GM23338 (cell line): ENCODE data around the gene GRM3. TPM values are rescaled to one million over a fixed set of nuclear protein-coding genes. Genes with fewer than 3 reads are reported as not detected.

ENCODE experiments used
- ATAC-seq: fragments of 200-7000 bp; cut with Tn5 transposase; 3 replicates; pipeline ENCODE4 v1.9.1; 2020
- DNase-seq: peaks from one replicate; pipeline ENCODE4 v3.0.0-alpha.2; 2015; ENCODE audit warnings: low spot score
- H2AFZ ChIP-seq: fragments of 200-600 bp; sonication (generic); 2 replicates; pipeline ENCODE4 v1.8.0; 2016; ENCODE audit warnings: antibody characterized with exemption, mild to moderate bottlenecking, moderate library complexity
- H3F3A ChIP-seq: fragments of 200-600 bp; sonication (generic); replicated peaks from 2 replicates; pipeline ENCODE4 v1.8.0; 2017; ENCODE audit warnings: antibody characterized with exemption, mixed run types, low read depth
- H3K27ac ChIP-seq: fragments of 200-600 bp; sonication (generic); 2 replicates; pipeline ENCODE4 v1.6.1; 2016; ENCODE audit warnings: low read depth
- H3K27me3 ChIP-seq: fragments of 200-600 bp; sonication (generic); 2 replicates; pipeline ENCODE4 v1.8.0; 2016; ENCODE audit warnings: mild to moderate bottlenecking, mixed run types, moderate library complexity; ENCODE audit not compliant: insufficient read depth
- H3K36me3 ChIP-seq: fragments of 200-600 bp; sonication (generic); 2 replicates; pipeline ENCODE4 v1.8.0; 2016; ENCODE audit warnings: mild to moderate bottlenecking; ENCODE audit not compliant: insufficient read depth
- H3K4me1 ChIP-seq: fragments of 200-600 bp; sonication (generic); 2 replicates; pipeline ENCODE4 v1.8.0; 2016; ENCODE audit warnings: mild to moderate bottlenecking, moderate library complexity; ENCODE audit not compliant: insufficient read depth
- H3K4me2 ChIP-seq: fragments of 200-600 bp; sonication (generic); 2 replicates; pipeline ENCODE4 v1.7.1; 2017; ENCODE audit warnings: mixed run types
- H3K4me3 ChIP-seq: fragments of 200-600 bp; sonication (generic); 2 replicates; pipeline ENCODE4 v1.6.1; 2016; ENCODE audit warnings: mixed run types
- H3K79me2 ChIP-seq: fragments of 200-600 bp; sonication (generic); replicated peaks from 2 replicates; pipeline ENCODE4 v1.8.0; 2017; ENCODE audit warnings: mild to moderate bottlenecking; ENCODE audit not compliant: insufficient read depth
- H3K9me2 ChIP-seq: fragments of 200-600 bp; sonication (generic); 2 replicates; pipeline ENCODE4 v1.8.0; 2017; ENCODE audit not compliant: insufficient read depth
- H4K20me1 ChIP-seq: fragments of 200-600 bp; sonication (generic); replicated peaks from 2 replicates; pipeline ENCODE4 v1.8.0; 2017; ENCODE audit warnings: mild to moderate bottlenecking; ENCODE audit not compliant: insufficient read depth
- H3K27ac Mint-ChIP-seq: 2 replicates; pipeline ENCODE4 v1.8.0; 2020; ENCODE audit warnings: inconsistent platforms, mild to moderate bottlenecking, moderate library complexity, mixed read lengths
- H3K27me3 Mint-ChIP-seq: 3 replicates; pipeline ENCODE4 v1.8.0; 2022; ENCODE audit warnings: low read depth, mild to moderate bottlenecking, moderate library complexity, mixed read lengths, inconsistent platforms; ENCODE audit not compliant: insufficient read depth, poor library complexity
- H3K36me3 Mint-ChIP-seq: 3 replicates; pipeline ENCODE4 v1.8.0; 2021; ENCODE audit warnings: low read depth, mild to moderate bottlenecking, inconsistent platforms, moderate library complexity, mixed read lengths
- H3K4me1 Mint-ChIP-seq: 3 replicates; pipeline ENCODE4 v1.8.0; 2020; ENCODE audit warnings: mild to moderate bottlenecking, inconsistent platforms, mixed read lengths
- H3K4me3 Mint-ChIP-seq: 3 replicates; pipeline ENCODE4 v1.8.0; 2021; ENCODE audit warnings: moderate library complexity, mild to moderate bottlenecking, inconsistent platforms, mixed read lengths
- H3K9me3 Mint-ChIP-seq: 3 replicates; pipeline ENCODE4 v1.8.0; 2020; ENCODE audit warnings: moderate library complexity, mild to moderate bottlenecking, inconsistent platforms, mixed read lengths
- CTCF ChIP-seq, 2 experiments: fragments of 200-600 bp in 1 of 2; sonication (generic) in 1 of 2; conservative IDR thresholded peaks; 2 replicates each; pipeline versions ENCODE4 v1.5.1 to v1.6.1; 2016 to 2017; ENCODE audit warnings: antibody characterized with exemption in 2 of 2, low read depth in 2 of 2, mild to moderate bottlenecking in 2 of 2, moderate library complexity in 1 of 2
- EZH2 ChIP-seq: fragments of 200-600 bp; sonication (generic); IDR thresholded peaks from one replicate; pipeline ENCODE4 v1.8.0; 2017; ENCODE audit warnings: antibody characterized with exemption, mild to moderate bottlenecking, low read depth; ENCODE audit not compliant: unreplicated experiment
- EZH2phosphoT487 ChIP-seq: fragments of 200-600 bp; sonication (generic); IDR thresholded peaks from one replicate; pipeline ENCODE4 v1.8.1; 2018; ENCODE audit warnings: antibody characterized with exemption; ENCODE audit not compliant: unreplicated experiment
- JUNB ChIP-seq: IDR thresholded peaks from one replicate; pipeline ENCODE4 v1.6.1; 2016; ENCODE audit warnings: antibody characterized with exemption; ENCODE audit not compliant: unreplicated experiment
- NANOG ChIP-seq: IDR thresholded peaks from 2 replicates; pipeline ENCODE4 v1.6.1; 2016; ENCODE audit warnings: antibody characterized with exemption, borderline replicate concordance
- POLR2AphosphoS5 ChIP-seq: IDR thresholded peaks from 2 replicates; pipeline ENCODE4 v1.6.1; 2016; ENCODE audit warnings: antibody characterized with exemption, low read depth
- STAT1 ChIP-seq: IDR thresholded peaks from one replicate; pipeline ENCODE4 v1.6.1; 2016; ENCODE audit warnings: antibody characterized with exemption; ENCODE audit not compliant: unreplicated experiment
- ZNF114 ChIP-seq: fragments of 250-450 bp; sonication (Bioruptor Pico); IDR thresholded peaks from 2 replicates; pipeline ENCODE4 v1.5.0; 2020; ENCODE audit warnings: mild to moderate bottlenecking, moderate library complexity
- ZNF331 ChIP-seq: fragments of 250-450 bp; sonication (Bioruptor Pico); IDR thresholded peaks from 2 replicates; pipeline ENCODE4 v1.5.0; 2020; ENCODE audit warnings: low read depth, mild to moderate bottlenecking, moderate library complexity
- polyA plus RNA-seq: library from polyadenylated mRNA; unstranded; fragments of >200 nt; fragmentation: Nextera tagmentation; extraction: Ambion mirVana; gene quantifications from 2 replicates; pipeline ENCODE4 v1.2.1, GENCODE V29; 2016
- total RNA-seq: library from RNA; depleted of rRNA; stranded (reverse); fragments of >200 nt; shearing (Covaris generic); gene quantifications from 2 replicates; pipeline ENCODE4 v1.2.3, GENCODE V29; 2014
- TF ChIP-seq, protein P1 (sequence below): fragments of 250-450 bp; sonication (Bioruptor Pico); IDR thresholded peaks from 2 replicates; pipeline ENCODE4 v1.5.0; 2020; ENCODE audit warnings: mild to moderate bottlenecking, moderate library complexity
- TF ChIP-seq, protein P2 (sequence below): IDR thresholded peaks from one replicate; pipeline ENCODE4 v1.6.1; 2018; ENCODE audit warnings: antibody characterized with exemption; ENCODE audit not compliant: unreplicated experiment
- TF ChIP-seq, protein P3 (sequence below): IDR thresholded peaks from 2 replicates; pipeline ENCODE4 v1.6.1; 2016; ENCODE audit warnings: antibody characterized with exemption

GRM3 gene
- total and polyA plus RNA-seq, 2 experiments from 2014 or later = 0.79 to 1.9 TPM

DNA sequence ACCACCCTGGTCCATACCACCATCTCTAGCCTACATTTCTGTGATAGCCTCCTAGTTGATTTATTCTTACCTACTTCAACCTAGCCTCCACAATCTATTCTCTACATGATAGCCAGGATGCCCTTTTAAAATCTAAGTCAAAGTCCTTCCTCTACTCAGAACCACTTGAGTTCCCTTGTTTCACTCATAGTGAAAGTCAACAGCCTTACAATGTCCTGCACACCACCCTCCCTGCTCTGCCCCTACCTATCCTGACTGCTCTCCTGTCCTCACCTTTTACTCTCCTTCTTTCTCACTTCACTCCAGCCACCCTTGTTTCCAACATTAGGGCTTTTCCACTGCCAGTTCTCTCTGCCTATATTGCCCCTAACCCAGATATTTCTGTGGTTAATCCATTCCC is 146.7 kb downstream of the GRM3 start:
- Mint-ChIP-seq H3K27me3 (no peaks in the 10 kb centered on the region), H3K4me3 (no peak overlapping the region), H3K36me3 (no peaks in the 10 kb centered on the region; the same call in 2 of the 3 replicates), H3K9me3 (no peaks in the 10 kb centered on the region), H3K4me1 (no peaks in the 10 kb centered on the region), H3K27ac (no peak overlapping the region)
- Histone ChIP-seq H3K4me1 (no peaks in the 10 kb centered on the region), H2AFZ (no peak overlapping the region), H3K4me2 (no peak overlapping the region), H3K79me2 (no peaks in the 10 kb centered on the region), H3K9me2 (no peaks in the 10 kb centered on the region; the same call in 1 of the 2 replicates), H3K36me3 (no peaks in the 10 kb centered on the region), H3K27me3 (no peaks in the 10 kb centered on the region), H3K27ac (no peak overlapping the region), H3K4me3 (no peak overlapping the region), H3F3A (no peaks in the 10 kb centered on the region), H4K20me1 (no peaks in the 10 kb centered on the region)
- TF ChIP-seq EZH2 = no peak
- TF ChIP-seq, protein P1, sequence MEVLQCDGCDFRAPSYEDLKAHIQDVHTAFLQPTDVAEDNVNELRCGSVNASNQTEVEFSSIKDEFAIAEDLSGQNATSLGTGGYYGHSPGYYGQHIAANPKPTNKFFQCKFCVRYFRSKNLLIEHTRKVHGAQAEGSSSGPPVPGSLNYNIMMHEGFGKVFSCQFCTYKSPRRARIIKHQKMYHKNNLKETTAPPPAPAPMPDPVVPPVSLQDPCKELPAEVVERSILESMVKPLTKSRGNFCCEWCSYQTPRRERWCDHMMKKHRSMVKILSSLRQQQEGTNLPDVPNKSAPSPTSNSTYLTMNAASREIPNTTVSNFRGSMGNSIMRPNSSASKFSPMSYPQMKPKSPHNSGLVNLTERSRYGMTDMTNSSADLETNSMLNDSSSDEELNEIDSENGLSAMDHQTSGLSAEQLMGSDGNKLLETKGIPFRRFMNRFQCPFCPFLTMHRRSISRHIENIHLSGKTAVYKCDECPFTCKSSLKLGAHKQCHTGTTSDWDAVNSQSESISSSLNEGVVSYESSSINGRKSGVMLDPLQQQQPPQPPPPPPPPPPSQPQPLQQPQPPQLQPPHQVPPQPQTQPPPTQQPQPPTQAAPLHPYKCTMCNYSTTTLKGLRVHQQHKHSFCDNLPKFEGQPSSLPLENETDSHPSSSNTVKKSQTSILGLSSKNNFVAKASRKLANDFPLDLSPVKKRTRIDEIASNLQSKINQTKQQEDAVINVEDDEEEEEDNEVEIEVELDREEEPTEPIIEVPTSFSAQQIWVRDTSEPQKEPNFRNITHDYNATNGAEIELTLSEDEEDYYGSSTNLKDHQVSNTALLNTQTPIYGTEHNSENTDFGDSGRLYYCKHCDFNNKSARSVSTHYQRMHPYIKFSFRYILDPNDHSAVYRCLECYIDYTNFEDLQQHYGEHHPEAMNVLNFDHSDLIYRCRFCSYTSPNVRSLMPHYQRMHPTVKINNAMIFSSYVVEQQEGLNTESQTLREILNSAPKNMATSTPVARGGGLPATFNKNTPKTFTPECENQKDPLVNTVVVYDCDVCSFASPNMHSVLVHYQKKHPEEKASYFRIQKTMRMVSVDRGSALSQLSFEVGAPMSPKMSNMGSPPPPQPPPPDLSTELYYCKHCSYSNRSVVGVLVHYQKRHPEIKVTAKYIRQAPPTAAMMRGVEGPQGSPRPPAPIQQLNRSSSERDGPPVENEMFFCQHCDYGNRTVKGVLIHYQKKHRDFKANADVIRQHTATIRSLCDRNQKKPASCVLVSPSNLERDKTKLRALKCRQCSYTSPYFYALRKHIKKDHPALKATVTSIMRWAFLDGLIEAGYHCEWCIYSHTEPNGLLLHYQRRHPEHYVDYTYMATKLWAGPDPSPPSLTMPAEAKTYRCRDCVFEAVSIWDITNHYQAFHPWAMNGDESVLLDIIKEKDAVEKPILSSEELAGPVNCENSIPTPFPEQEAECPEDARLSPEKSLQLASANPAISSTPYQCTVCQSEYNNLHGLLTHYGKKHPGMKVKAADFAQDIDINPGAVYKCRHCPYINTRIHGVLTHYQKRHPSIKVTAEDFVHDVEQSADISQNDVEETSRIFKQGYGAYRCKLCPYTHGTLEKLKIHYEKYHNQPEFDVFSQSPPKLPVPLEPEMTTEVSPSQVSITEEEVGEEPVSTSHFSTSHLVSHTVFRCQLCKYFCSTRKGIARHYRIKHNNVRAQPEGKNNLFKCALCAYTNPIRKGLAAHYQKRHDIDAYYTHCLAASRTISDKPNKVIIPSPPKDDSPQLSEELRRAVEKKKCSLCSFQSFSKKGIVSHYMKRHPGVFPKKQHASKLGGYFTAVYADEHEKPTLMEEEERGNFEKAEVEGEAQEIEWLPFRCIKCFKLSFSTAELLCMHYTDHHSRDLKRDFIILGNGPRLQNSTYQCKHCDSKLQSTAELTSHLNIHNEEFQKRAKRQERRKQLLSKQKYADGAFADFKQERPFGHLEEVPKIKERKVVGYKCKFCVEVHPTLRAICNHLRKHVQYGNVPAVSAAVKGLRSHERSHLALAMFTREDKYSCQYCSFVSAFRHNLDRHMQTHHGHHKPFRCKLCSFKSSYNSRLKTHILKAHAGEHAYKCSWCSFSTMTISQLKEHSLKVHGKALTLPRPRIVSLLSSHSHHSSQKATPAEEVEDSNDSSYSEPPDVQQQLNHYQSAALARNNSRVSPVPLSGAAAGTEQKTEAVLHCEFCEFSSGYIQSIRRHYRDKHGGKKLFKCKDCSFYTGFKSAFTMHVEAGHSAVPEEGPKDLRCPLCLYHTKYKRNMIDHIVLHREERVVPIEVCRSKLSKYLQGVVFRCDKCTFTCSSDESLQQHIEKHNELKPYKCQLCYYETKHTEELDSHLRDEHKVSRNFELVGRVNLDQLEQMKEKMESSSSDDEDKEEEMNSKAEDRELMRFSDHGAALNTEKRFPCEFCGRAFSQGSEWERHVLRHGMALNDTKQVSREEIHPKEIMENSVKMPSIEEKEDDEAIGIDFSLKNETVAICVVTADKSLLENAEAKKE (CRISPR knock-in tag) = no peak
- no peak for TF ChIP-seq ZNF114 (CRISPR knock-in tag)
- no peak for TF ChIP-seq POLR2AphosphoS5
- TF ChIP-seq, protein P2, sequence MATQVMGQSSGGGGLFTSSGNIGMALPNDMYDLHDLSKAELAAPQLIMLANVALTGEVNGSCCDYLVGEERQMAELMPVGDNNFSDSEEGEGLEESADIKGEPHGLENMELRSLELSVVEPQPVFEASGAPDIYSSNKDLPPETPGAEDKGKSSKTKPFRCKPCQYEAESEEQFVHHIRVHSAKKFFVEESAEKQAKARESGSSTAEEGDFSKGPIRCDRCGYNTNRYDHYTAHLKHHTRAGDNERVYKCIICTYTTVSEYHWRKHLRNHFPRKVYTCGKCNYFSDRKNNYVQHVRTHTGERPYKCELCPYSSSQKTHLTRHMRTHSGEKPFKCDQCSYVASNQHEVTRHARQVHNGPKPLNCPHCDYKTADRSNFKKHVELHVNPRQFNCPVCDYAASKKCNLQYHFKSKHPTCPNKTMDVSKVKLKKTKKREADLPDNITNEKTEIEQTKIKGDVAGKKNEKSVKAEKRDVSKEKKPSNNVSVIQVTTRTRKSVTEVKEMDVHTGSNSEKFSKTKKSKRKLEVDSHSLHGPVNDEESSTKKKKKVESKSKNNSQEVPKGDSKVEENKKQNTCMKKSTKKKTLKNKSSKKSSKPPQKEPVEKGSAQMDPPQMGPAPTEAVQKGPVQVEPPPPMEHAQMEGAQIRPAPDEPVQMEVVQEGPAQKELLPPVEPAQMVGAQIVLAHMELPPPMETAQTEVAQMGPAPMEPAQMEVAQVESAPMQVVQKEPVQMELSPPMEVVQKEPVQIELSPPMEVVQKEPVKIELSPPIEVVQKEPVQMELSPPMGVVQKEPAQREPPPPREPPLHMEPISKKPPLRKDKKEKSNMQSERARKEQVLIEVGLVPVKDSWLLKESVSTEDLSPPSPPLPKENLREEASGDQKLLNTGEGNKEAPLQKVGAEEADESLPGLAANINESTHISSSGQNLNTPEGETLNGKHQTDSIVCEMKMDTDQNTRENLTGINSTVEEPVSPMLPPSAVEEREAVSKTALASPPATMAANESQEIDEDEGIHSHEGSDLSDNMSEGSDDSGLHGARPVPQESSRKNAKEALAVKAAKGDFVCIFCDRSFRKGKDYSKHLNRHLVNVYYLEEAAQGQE = no peak
- TF ChIP-seq ZNF331 (CRISPR knock-in tag) = no peak
- TF ChIP-seq, protein P3, sequence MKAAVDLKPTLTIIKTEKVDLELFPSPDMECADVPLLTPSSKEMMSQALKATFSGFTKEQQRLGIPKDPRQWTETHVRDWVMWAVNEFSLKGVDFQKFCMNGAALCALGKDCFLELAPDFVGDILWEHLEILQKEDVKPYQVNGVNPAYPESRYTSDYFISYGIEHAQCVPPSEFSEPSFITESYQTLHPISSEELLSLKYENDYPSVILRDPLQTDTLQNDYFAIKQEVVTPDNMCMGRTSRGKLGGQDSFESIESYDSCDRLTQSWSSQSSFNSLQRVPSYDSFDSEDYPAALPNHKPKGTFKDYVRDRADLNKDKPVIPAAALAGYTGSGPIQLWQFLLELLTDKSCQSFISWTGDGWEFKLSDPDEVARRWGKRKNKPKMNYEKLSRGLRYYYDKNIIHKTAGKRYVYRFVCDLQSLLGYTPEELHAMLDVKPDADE = no peak
- no peak for TF ChIP-seq CTCF (conservative IDR thresholded peaks at IDR 0.05; ENCODE audit: low read depth in 2 of 2)
- no peak for TF ChIP-seq STAT1
- TF ChIP-seq JUNB = no peak
- no peak for TF ChIP-seq NANOG
- no peak for TF ChIP-seq EZH2phosphoT487
- DNase-seq = no peak
- ATAC-seq = no peak
